ENCODE measurements around the gene LRCH4.

LRCH4 gene

GRCh38 chr7:100604976-100605911, 19.3 kb upstream of the LRCH4 start:
- no peak for DNase-seq

GRCh38 chr7:100604028-100604975, 18.4 kb upstream of the LRCH4 start:
- peak; percentile 31 for DNase-seq

- DNase-seq, result no peak
These were observed 17.7 kb upstream of the LRCH4 start for GRCh38 chr7:100603726-100604027.

GRCh38 chr7:100602889-100603725, 17.2 kb upstream of the LRCH4 start:
- no peak for DNase-seq

- DNase-seq, result no peak
These were observed 14.8 kb upstream of the LRCH4 start for GRCh38 chr7:100600730-100601038.

GRCh38 chr7:100599911-100600729, 14.2 kb upstream of the LRCH4 start:
- no peak for DNase-seq

GRCh38 chr7:100598425-100598824, 12.5 kb upstream of the LRCH4 start:
- DNase-seq, result no peak

GRCh38 chr7:100595188-100595587, 9.3 kb upstream of the LRCH4 start:
- no peak for DNase-seq

- no peak for DNase-seq
These were observed 5.7 kb upstream of the LRCH4 start for GRCh38 chr7:100591596-100591995.

GRCh38 chr7:100590077-100590737, 4.3 kb upstream of the LRCH4 start:
- no peak for DNase-seq

- DNase-seq, result no peak
These were observed 3.5 kb upstream of the LRCH4 start for GRCh38 chr7:100589341-100589947.

GRCh38 chr7:100588438-100588837, 2.5 kb upstream of the LRCH4 start:
- DNase-seq, result no peak

- peak; percentile 100 for DNase-seq
These were observed 517 bp upstream of the LRCH4 start, which contains the start of gene FBXO24 for GRCh38 chr7:100586266-100587025. Gene FBXO24 (plus strand): TSS chr7:100586328. CDS start chr7:100586626, 298 bp downstream.

GRCh38 chr7:100584683-100585510, 1.0 kb downstream of the LRCH4 start:
- no peak for DNase-seq

GRCh38 chr7:100584054-100584682, 1.8 kb downstream of the LRCH4 start:
- DNase-seq, result no peak

GRCh38 chr7:100583132-100584053, 2.5 kb downstream of the LRCH4 start:
- DNase-seq, result no peak

GRCh38 chr7:100582650-100583049, 3.3 kb downstream of the LRCH4 start:
- no peak for DNase-seq

Data from DMS153 (cell line).